Mammary epithelial cell (primary cell): ENCODE results near the gene PATL2.

Source experiments
- EZH2 ChIP-seq: IDR thresholded peaks from 2 replicates; pipeline ENCODE4 v1.6.1; 2012; ENCODE audit warnings: low read length, inconsistent platforms, borderline replicate concordance
- TF ChIP-seq, protein P1 (sequence below), 2 donors: IDR thresholded peaks in 1 of 2; conservative IDR thresholded peaks in 1 of 2; 2 replicates each; pipeline ENCODE4 v1.5.1; 2011 to 2012; ENCODE audit warnings: inconsistent platforms in 2 of 2, low read length in 2 of 2, mild to moderate bottlenecking in 2 of 2, control low read depth in 1 of 2, low read depth in 1 of 2; ENCODE audit not compliant: insufficient read depth in 1 of 2; ENCODE audit errors: extremely low read depth in 1 of 2

- TF ChIP-seq, protein P1, sequence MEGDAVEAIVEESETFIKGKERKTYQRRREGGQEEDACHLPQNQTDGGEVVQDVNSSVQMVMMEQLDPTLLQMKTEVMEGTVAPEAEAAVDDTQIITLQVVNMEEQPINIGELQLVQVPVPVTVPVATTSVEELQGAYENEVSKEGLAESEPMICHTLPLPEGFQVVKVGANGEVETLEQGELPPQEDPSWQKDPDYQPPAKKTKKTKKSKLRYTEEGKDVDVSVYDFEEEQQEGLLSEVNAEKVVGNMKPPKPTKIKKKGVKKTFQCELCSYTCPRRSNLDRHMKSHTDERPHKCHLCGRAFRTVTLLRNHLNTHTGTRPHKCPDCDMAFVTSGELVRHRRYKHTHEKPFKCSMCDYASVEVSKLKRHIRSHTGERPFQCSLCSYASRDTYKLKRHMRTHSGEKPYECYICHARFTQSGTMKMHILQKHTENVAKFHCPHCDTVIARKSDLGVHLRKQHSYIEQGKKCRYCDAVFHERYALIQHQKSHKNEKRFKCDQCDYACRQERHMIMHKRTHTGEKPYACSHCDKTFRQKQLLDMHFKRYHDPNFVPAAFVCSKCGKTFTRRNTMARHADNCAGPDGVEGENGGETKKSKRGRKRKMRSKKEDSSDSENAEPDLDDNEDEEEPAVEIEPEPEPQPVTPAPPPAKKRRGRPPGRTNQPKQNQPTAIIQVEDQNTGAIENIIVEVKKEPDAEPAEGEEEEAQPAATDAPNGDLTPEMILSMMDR (conservative IDR thresholded peaks at IDR 0.05 in 1 of 2, IDR thresholded peaks at IDR 0.05 in 1 of 2; ENCODE audit: extremely low read depth in 1 of 2, insufficient read depth in 1 of 2, low read depth in 1 of 2, low read length in 2 of 2), result peak; percentile 80 to 82
- TF ChIP-seq EZH2, result no peak
These were observed 47.5 kb downstream of the PATL2 start, which contains the start of gene SPG11 for GRCh38 chr15:44663410-44664308.
